HepG2 (cell line): ENCODE measurements around the gene RNASE8. TPM values are rescaled to one million over a fixed set of nuclear protein-coding genes. Genes with fewer than 3 reads are reported as not detected.

Experiments
- BHLHE40 ChIP-seq: IDR thresholded peaks from 2 replicates; pipeline ENCODE4 v1.6.1; 2011; ENCODE audit warnings: low read length, improper control_type of control experiment
- ERF ChIP-seq: IDR thresholded peaks from 2 replicates; pipeline ENCODE4 v1.6.1; 2018; ENCODE audit warnings: missing biosample characterization, missing genetic modification reagents
- MED1 ChIP-seq: sonication (generic); formaldehyde crosslinking; IDR thresholded peaks from 2 replicates; pipeline ENCODE4 v1.4.0; 2020; ENCODE audit warnings: missing genetic modification reagents
- NR2F6 ChIP-seq, 2 experiments: IDR thresholded peaks; 2 replicates each; pipeline ENCODE4 v1.6.1; 2016; ENCODE audit warnings: antibody characterized with exemption in 1 of 2, mild to moderate bottlenecking in 1 of 2
- PCBP1 ChIP-seq: fragments of 200-400 bp; formaldehyde crosslinking; IDR thresholded peaks from 2 replicates; pipeline ENCODE4 v1.6.1; 2017; ENCODE audit warnings: mild to moderate bottlenecking, low read depth, low read length, borderline replicate concordance
- PTBP1 ChIP-seq: fragments of 200-400 bp; formaldehyde crosslinking; IDR thresholded peaks from 2 replicates; pipeline ENCODE4 v1.6.1; 2018; ENCODE audit warnings: low read length, low read depth; ENCODE audit not compliant: poor library complexity, severe bottlenecking
- SMAD1 ChIP-seq: sonication (generic); formaldehyde crosslinking; IDR thresholded peaks from 2 replicates; pipeline ENCODE4 v1.4.0; 2020; ENCODE audit warnings: missing genetic modification reagents, low read depth, mild to moderate bottlenecking, borderline replicate concordance
- SSRP1 ChIP-seq: IDR thresholded peaks from 2 replicates; pipeline ENCODE4 v1.6.1; 2016; ENCODE audit warnings: control low read depth
- ZC3H4 ChIP-seq: sonication (generic); formaldehyde crosslinking; IDR thresholded peaks from 2 replicates; pipeline ENCODE4 v1.4.0; 2020; ENCODE audit warnings: missing genetic modification reagents, borderline replicate concordance
- ZKSCAN8 ChIP-seq: IDR thresholded peaks from 2 replicates; pipeline ENCODE4 v1.6.1; 2016; ENCODE audit warnings: borderline replicate concordance, missing genetic modification reagents, missing compliant biosample characterization
- ZMYM2 ChIP-seq: sonication (generic); formaldehyde crosslinking; IDR thresholded peaks from 2 replicates; pipeline ENCODE4 v1.8.0; 2022; ENCODE audit warnings: mild to moderate bottlenecking, missing genetic modification reagents
- ZNF709 ChIP-seq: sonication (generic); formaldehyde crosslinking; IDR thresholded peaks from 2 replicates; pipeline ENCODE4 v1.5.0; 2020; ENCODE audit warnings: mild to moderate bottlenecking, missing genetic modification reagents
- polyA plus RNA-seq, 8 experiments: library from polyadenylated mRNA; depleted of rRNA in 3 of 8; stranded (reverse) in 7 of 8; unstranded in 1 of 8; fragments of >200 nt; fragmentation: Illumina TruSeq in 4 of 8; extraction: Trizol in 4 of 8; gene quantifications; 2 replicates each; pipeline versions ENCODE4 v1.2.1 to v1.2.3, GENCODE V29; 2011 to 2016; ENCODE audit warnings: low read depth in 4 of 8, missing spikeins in 1 of 8, mixed read lengths in 1 of 8; ENCODE audit not compliant: insufficient read depth in 1 of 8
- total RNA-seq, 5 experiments: library from RNA; depleted of rRNA; stranded (reverse); fragments of >200 nt; fragmentation: Illumina TruSeq; extraction: Trizol; gene quantifications; 2 replicates each; pipeline ENCODE4 v1.2.3, GENCODE V29; 2016; ENCODE audit warnings: low read depth in 1 of 5
- TF ChIP-seq, protein P1 (sequence below): sonication (generic); formaldehyde crosslinking; IDR thresholded peaks from 2 replicates; pipeline ENCODE4 v1.4.0; 2020; ENCODE audit warnings: mild to moderate bottlenecking, missing genetic modification reagents
- TF ChIP-seq, protein P2 (sequence below): IDR thresholded peaks from 2 replicates; pipeline ENCODE4 v1.6.1; 2016; ENCODE audit warnings: low read depth
- TF ChIP-seq, protein P3 (sequence below), 2 experiments: sonication (generic) in 1 of 2; formaldehyde crosslinking in 1 of 2; IDR thresholded peaks; 2 replicates each; pipeline versions ENCODE4 v1.4.0 to v1.6.1; 2018 to 2020; ENCODE audit warnings: missing genetic modification reagents in 2 of 2, borderline replicate concordance in 1 of 2, low read depth in 1 of 2, mild to moderate bottlenecking in 1 of 2, missing biosample characterization in 1 of 2
- TF ChIP-seq, protein P4 (sequence below): sonication (generic); formaldehyde crosslinking; IDR thresholded peaks from 2 replicates; pipeline ENCODE4 v1.5.0; 2020; ENCODE audit warnings: missing genetic modification reagents
- TF ChIP-seq, protein P5 (sequence below): sonication (generic); formaldehyde crosslinking; IDR thresholded peaks from 2 replicates; pipeline ENCODE4 v1.5.0; 2020; ENCODE audit warnings: missing genetic modification reagents
- TF ChIP-seq, protein P6 (sequence below): sonication (generic); formaldehyde crosslinking; IDR thresholded peaks from 2 replicates; pipeline ENCODE4 v1.4.0; 2020; ENCODE audit warnings: missing genetic modification reagents
- TF ChIP-seq, protein P7 (sequence below): sonication (generic); formaldehyde crosslinking; IDR thresholded peaks from 2 replicates; pipeline ENCODE4 v1.5.0; 2020; ENCODE audit warnings: mild to moderate bottlenecking, low read depth, missing genetic modification reagents, borderline replicate concordance

Gene RNASE8
- total and polyA plus RNA-seq, 2 of the 13 experiments (the other 11 are each of a cell fraction or from before 2014, with no cell fraction given), result not detected

DNA sequence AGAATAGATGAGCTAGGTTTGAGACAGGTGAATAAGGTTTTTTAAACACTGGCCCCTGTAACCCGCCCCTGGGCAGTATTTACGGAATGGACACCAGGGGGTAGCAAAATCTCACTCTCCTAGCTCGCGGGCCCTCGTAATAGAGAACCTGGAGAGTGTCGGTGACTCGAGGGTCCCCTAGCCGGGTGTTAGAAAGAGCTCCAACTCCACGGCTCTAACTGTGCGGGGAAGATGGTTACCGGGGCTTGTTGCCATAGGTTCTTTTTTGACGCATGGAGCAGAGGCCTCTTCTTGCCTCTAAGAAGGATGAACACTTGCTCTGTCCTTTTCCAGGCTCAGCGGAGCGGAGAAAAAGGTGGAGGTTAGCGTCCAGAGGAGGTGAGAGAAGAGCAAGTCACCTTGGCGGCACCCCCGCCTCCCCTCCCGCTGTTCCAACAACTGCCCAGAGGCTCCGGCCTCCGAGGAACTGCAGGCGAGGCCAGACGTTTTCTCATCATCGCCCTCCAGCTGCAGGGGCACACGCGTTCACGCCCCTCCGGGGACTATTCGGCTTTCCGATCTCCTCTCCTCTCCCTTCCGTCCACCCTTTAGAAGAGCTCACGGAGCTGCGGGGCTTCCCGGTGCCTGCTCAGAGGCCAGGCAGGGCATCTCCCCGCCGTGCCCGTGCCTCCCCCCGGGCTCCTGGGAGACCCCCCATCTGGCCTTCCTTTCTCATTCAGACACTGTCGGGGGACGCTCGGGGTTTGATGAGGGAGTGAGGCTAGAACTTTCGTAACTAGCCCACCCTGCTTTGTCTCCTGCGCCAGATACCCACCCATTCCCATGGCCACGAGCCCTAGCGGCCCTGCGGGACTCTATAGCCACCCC, 11.1 kb downstream of the RNASE8 start (continued):
- TF ChIP-seq, protein P1, sequence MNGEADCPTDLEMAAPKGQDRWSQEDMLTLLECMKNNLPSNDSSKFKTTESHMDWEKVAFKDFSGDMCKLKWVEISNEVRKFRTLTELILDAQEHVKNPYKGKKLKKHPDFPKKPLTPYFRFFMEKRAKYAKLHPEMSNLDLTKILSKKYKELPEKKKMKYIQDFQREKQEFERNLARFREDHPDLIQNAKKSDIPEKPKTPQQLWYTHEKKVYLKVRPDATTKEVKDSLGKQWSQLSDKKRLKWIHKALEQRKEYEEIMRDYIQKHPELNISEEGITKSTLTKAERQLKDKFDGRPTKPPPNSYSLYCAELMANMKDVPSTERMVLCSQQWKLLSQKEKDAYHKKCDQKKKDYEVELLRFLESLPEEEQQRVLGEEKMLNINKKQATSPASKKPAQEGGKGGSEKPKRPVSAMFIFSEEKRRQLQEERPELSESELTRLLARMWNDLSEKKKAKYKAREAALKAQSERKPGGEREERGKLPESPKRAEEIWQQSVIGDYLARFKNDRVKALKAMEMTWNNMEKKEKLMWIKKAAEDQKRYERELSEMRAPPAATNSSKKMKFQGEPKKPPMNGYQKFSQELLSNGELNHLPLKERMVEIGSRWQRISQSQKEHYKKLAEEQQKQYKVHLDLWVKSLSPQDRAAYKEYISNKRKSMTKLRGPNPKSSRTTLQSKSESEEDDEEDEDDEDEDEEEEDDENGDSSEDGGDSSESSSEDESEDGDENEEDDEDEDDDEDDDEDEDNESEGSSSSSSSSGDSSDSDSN (CRISPR knock-in tag), result peak; percentile 67
- TF ChIP-seq NR2F6 (IDR thresholded peaks at IDR 0.05) (no peak), NR2F6 (CRISPR knock-in tag; IDR thresholded peaks at IDR 0.05) (peak; percentile 57), ZNF709 (CRISPR knock-in tag) (peak; percentile 73; the same call in 1 of the 2 replicates), SSRP1 (CRISPR knock-in tag) (0 out of 2 replicates have a peak, but pooled peaks have one; percentile 57), PCBP1 (no peak; the same call in 1 of the 2 replicates), ZMYM2 (peak; percentile 62), ZKSCAN8 (CRISPR knock-in tag) (0 out of 2 replicates have a peak, but pooled peaks have one; percentile 30), BHLHE40 (no peak), ZC3H4 (CRISPR knock-in tag) (no peak), PTBP1 (no peak), ERF (CRISPR knock-in tag) (no peak; the same call in 1 of the 2 replicates), SMAD1 (CRISPR knock-in tag) (peak; percentile 78; the same call in 1 of the 2 replicates), MED1 (CRISPR knock-in tag) (peak; percentile 43; the same call in 1 of the 2 replicates)
- TF ChIP-seq, protein P2, sequence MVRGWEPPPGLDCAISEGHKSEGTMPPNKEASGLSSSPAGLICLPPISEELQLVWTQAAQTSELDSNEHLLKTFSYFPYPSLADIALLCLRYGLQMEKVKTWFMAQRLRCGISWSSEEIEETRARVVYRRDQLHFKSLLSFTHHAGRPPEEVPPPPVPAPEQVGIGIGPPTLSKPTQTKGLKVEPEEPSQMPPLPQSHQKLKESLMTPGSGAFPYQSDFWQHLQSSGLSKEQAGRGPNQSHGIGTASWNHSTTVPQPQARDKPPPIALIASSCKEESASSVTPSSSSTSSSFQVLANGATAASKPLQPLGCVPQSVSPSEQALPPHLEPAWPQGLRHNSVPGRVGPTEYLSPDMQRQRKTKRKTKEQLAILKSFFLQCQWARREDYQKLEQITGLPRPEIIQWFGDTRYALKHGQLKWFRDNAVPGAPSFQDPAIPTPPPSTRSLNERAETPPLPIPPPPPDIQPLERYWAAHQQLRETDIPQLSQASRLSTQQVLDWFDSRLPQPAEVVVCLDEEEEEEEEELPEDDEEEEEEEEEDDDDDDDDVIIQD (CRISPR knock-in tag), result peak; percentile 29; the same call in 1 of the 2 replicates
- TF ChIP-seq, protein P3, sequence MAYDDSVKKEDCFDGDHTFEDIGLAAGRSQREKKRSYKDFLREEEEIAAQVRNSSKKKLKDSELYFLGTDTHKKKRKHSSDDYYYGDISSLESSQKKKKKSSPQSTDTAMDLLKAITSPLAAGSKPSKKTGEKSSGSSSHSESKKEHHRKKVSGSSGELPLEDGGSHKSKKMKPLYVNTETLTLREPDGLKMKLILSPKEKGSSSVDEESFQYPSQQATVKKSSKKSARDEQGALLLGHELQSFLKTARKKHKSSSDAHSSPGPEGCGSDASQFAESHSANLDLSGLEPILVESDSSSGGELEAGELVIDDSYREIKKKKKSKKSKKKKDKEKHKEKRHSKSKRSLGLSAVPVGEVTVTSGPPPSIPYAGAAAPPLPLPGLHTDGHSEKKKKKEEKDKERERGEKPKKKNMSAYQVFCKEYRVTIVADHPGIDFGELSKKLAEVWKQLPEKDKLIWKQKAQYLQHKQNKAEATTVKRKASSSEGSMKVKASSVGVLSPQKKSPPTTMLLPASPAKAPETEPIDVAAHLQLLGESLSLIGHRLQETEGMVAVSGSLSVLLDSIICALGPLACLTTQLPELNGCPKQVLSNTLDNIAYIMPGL (CRISPR knock-in tag; IDR thresholded peaks at IDR 0.05; ENCODE audit: borderline replicate concordance in 1 of 2, low read depth in 1 of 2), result peak; percentile 76 to 94
- TF ChIP-seq, protein P4, sequence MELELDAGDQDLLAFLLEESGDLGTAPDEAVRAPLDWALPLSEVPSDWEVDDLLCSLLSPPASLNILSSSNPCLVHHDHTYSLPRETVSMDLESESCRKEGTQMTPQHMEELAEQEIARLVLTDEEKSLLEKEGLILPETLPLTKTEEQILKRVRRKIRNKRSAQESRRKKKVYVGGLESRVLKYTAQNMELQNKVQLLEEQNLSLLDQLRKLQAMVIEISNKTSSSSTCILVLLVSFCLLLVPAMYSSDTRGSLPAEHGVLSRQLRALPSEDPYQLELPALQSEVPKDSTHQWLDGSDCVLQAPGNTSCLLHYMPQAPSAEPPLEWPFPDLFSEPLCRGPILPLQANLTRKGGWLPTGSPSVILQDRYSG (CRISPR knock-in tag), result no peak
- TF ChIP-seq, protein P5, sequence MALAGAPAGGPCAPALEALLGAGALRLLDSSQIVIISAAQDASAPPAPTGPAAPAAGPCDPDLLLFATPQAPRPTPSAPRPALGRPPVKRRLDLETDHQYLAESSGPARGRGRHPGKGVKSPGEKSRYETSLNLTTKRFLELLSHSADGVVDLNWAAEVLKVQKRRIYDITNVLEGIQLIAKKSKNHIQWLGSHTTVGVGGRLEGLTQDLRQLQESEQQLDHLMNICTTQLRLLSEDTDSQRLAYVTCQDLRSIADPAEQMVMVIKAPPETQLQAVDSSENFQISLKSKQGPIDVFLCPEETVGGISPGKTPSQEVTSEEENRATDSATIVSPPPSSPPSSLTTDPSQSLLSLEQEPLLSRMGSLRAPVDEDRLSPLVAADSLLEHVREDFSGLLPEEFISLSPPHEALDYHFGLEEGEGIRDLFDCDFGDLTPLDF (CRISPR knock-in tag), result no peak
- TF ChIP-seq, protein P6, sequence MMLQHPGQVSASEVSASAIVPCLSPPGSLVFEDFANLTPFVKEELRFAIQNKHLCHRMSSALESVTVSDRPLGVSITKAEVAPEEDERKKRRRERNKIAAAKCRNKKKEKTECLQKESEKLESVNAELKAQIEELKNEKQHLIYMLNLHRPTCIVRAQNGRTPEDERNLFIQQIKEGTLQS (CRISPR knock-in tag), result 0 out of 2 replicates have a peak, but pooled peaks have one; percentile 5
- TF ChIP-seq, protein P7, sequence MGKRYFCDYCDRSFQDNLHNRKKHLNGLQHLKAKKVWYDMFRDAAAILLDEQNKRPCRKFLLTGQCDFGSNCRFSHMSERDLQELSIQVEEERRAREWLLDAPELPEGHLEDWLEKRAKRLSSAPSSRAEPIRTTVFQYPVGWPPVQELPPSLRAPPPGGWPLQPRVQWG (CRISPR knock-in tag), result peak; percentile 26; the same call in 1 of the 2 replicates
